ACC112 (cell line): Measurements from ENCODE around the gene ZNF705A.
"Not testable (repeated sequence)": the region's sequence is repeated elsewhere in the genome, so short reads cannot be mapped to it uniquely, and the experiment has no call there.

Experiments
- H2AFZ ChIP-seq: fragments of 200-600 bp; sonication (generic); one replicate; pipeline ENCODE4 v1.6.0; 2017; ENCODE audit warnings: antibody characterized with exemption, low read length; ENCODE audit not compliant: unreplicated experiment
- H3K27ac ChIP-seq: fragments of 200-600 bp; sonication (generic); 2 replicates; pipeline ENCODE4 v1.5.1; 2014; ENCODE audit warnings: low read depth, mild to moderate bottlenecking, antibody characterized with exemption, low read length, moderate library complexity
- H3K27me3 ChIP-seq: fragments of 200-600 bp; sonication (generic); 2 replicates; pipeline ENCODE4 v1.6.1; 2014; ENCODE audit warnings: mild to moderate bottlenecking, antibody characterized with exemption, low read length, moderate library complexity, mixed read lengths; ENCODE audit not compliant: insufficient read depth
- H3K36me3 ChIP-seq: fragments of 200-600 bp; sonication (generic); 2 replicates; pipeline ENCODE4 v1.6.1; 2016; ENCODE audit warnings: mild to moderate bottlenecking, antibody characterized with exemption, low read length, moderate library complexity, mixed read lengths; ENCODE audit not compliant: insufficient read depth
- H3K4me1 ChIP-seq: fragments of 200-600 bp; sonication (generic); one replicate; pipeline ENCODE4 v1.6.1; 2016; ENCODE audit warnings: low read length, mixed read lengths; ENCODE audit not compliant: insufficient read depth, unreplicated experiment, control insufficient read depth
- H3K4me3 ChIP-seq: fragments of 200-600 bp; sonication (generic); 2 replicates; pipeline ENCODE4 v1.5.1; 2014; ENCODE audit warnings: mild to moderate bottlenecking, low read depth, low read length
- H3K79me2 ChIP-seq: fragments of 200-600 bp; sonication (generic); one replicate; pipeline ENCODE4 v1.6.0; 2016; ENCODE audit warnings: low read length; ENCODE audit not compliant: control insufficient read depth, unreplicated experiment, insufficient read depth

The ZNF705A gene

GRCh38 chr12:8188088-8188487, 31.3 kb downstream of the ZNF705A start:
- not testable (repeated sequence) for H3K4me3 ChIP-seq, H3K27me3 ChIP-seq, H3K27ac ChIP-seq, H3K79me2 ChIP-seq, H3K4me1 ChIP-seq, H3K36me3 ChIP-seq, H2AFZ ChIP-seq

- H3K27ac ChIP-seq, H3K4me1 ChIP-seq, H3K4me3 ChIP-seq, H3K27me3 ChIP-seq, H2AFZ ChIP-seq, H3K36me3 ChIP-seq, H3K79me2 ChIP-seq: not testable (repeated sequence)
Observed at GRCh38 chr12:8197685-8198308, 41.0 kb downstream of the ZNF705A start.

GRCh38 chr12:8218711-8219382, 62.0 kb downstream of the ZNF705A start:
- not testable (repeated sequence) for H3K27me3 ChIP-seq, H3K36me3 ChIP-seq, H3K4me1 ChIP-seq

GRCh38 chr12:8221375-8221774, 64.6 kb downstream of the ZNF705A start:
- not testable (repeated sequence) for H3K4me3 ChIP-seq, H3K36me3 ChIP-seq, H3K27ac ChIP-seq, H3K27me3 ChIP-seq, H3K4me1 ChIP-seq, H2AFZ ChIP-seq, H3K79me2 ChIP-seq

More at GRCh38 chr12:8218711-8219382, 62.0 kb downstream of the ZNF705A start:
- not testable (repeated sequence) for H2AFZ ChIP-seq, H3K27ac ChIP-seq, H3K4me3 ChIP-seq, H3K79me2 ChIP-seq

- not testable (repeated sequence) for H3K27ac ChIP-seq, H3K4me3 ChIP-seq, H3K27me3 ChIP-seq, H3K36me3 ChIP-seq, H3K79me2 ChIP-seq, H2AFZ ChIP-seq, H3K4me1 ChIP-seq
Observed at GRCh38 chr12:8221844-8222243, 65.0 kb downstream of the ZNF705A start.

GRCh38 chr12:8222303-8222702, 65.5 kb downstream of the ZNF705A start:
- not testable (repeated sequence) for H2AFZ ChIP-seq, H3K4me3 ChIP-seq, H3K79me2 ChIP-seq, H3K27me3 ChIP-seq, H3K36me3 ChIP-seq, H3K27ac ChIP-seq, H3K4me1 ChIP-seq

- not testable (repeated sequence) for H3K27me3 ChIP-seq, H3K79me2 ChIP-seq, H2AFZ ChIP-seq, H3K4me3 ChIP-seq, H3K27ac ChIP-seq, H3K36me3 ChIP-seq, H3K4me1 ChIP-seq
Observed at GRCh38 chr12:8223646-8224045, 66.8 kb downstream of the ZNF705A start.

- H3K4me3 ChIP-seq, H3K27me3 ChIP-seq, H3K79me2 ChIP-seq, H2AFZ ChIP-seq, H3K4me1 ChIP-seq, H3K27ac ChIP-seq, H3K36me3 ChIP-seq: not testable (repeated sequence)
Observed at GRCh38 chr12:8224782-8225181, 68.0 kb downstream of the ZNF705A start.

- Histone ChIP-seq H3K27ac (no peak overlapping the region), H3K4me3 (no peak overlapping the region), H3K36me3 (no peaks in the 10 kb centered on the region), H3K4me1 (no peaks in the 10 kb centered on the region), H3K79me2 (no peaks in the 10 kb centered on the region), H3K27me3 (no peaks in the 10 kb centered on the region), H2AFZ (no peak overlapping the region)
Observed at GRCh38 chr12:8226355-8226754, 69.5 kb downstream of the ZNF705A start.

GRCh38 chr12:8226992-8227731, 70.3 kb downstream of the ZNF705A start, which contains the start of gene FAM90A1:
Gene FAM90A1 (minus strand): TSS chr12:8227618. CDS start chr12:8224832, 2,786 bp downstream.
- H3K79me2 ChIP-seq, H2AFZ ChIP-seq, H3K27ac ChIP-seq, H3K36me3 ChIP-seq, H3K4me1 ChIP-seq, H3K27me3 ChIP-seq: not testable (repeated sequence)
- peak within 1 kb of the TSS; percentile 63 for H3K4me3 ChIP-seq

GRCh38 chr12:8227732-8228077, 70.9 kb downstream of the ZNF705A start:
- H3K4me1 ChIP-seq, H3K27me3 ChIP-seq, H3K27ac ChIP-seq, H3K79me2 ChIP-seq, H3K36me3 ChIP-seq, H2AFZ ChIP-seq: not testable (repeated sequence)
- H3K4me3 ChIP-seq, result peak overlapping the region; percentile 63
